Ectodermal cell (in vitro differentiated cells): ENCODE data around the gene PRLR.

ENCODE experiments used
- H3K27ac ChIP-seq: 2 replicates; pipeline ENCODE4 v1.7.0; 2013; ENCODE audit warnings: mild to moderate bottlenecking, low read depth, low read length; ENCODE audit not compliant: insufficient read depth, poor library complexity, severe bottlenecking
- H3K27me3 ChIP-seq: 2 replicates; pipeline ENCODE4 v1.7.0; 2013; ENCODE audit warnings: mild to moderate bottlenecking, low read length; ENCODE audit not compliant: insufficient read depth, control insufficient read depth, poor library complexity, severe bottlenecking
- H3K36me3 ChIP-seq: one replicate; pipeline ENCODE4 v1.7.0; 2013; ENCODE audit warnings: low read length; ENCODE audit not compliant: control insufficient read depth, insufficient read depth
- H3K4me1 ChIP-seq: one replicate; pipeline ENCODE4 v1.7.0; 2013; ENCODE audit warnings: low read length; ENCODE audit not compliant: control insufficient read depth, insufficient read depth
- H3K4me3 ChIP-seq: 2 replicates; pipeline ENCODE4 v1.7.0; 2013; ENCODE audit warnings: low read depth, low read length, control low read depth; ENCODE audit not compliant: insufficient read depth
- H3K9me3 ChIP-seq: 2 replicates; pipeline ENCODE4 v1.7.0; 2013; ENCODE audit warnings: mild to moderate bottlenecking, low read length, moderate library complexity; ENCODE audit not compliant: control insufficient read depth
- WGBS, 2 experiments: methylation state at CpG; one replicate each; pipeline ENCODE4 v1.1.7; 2013; ENCODE audit warnings: missing lambda C conversion rate in 2 of 2; 5-methylcytosine and 5-hydroxymethylcytosine counted together

Gene PRLR

GRCh38 chr5:35214051-35214450 lies 16.2 kb downstream of the PRLR start:
- H3K27me3 ChIP-seq, result no peaks in the 10 kb centered on the region
- H3K27ac ChIP-seq, result no peak overlapping the region
- WGBS, 2 experiments, result 90 to 97% methylated on average over 2 of the region's 2 CpGs
- H3K4me1 ChIP-seq, result no peaks in the 10 kb centered on the region
- H3K36me3 ChIP-seq, result no peaks in the 10 kb centered on the region
- no peaks in the 10 kb centered on the region for H3K9me3 ChIP-seq
- H3K4me3 ChIP-seq, result no peak overlapping the region

- H3K27ac ChIP-seq, result no peak overlapping the region
- no peaks in the 10 kb centered on the region for H3K36me3 ChIP-seq
- no peaks in the 10 kb centered on the region for H3K9me3 ChIP-seq
- 97 to 98% methylated on average over 3 of the region's 3 CpGs for WGBS, 2 experiments
- H3K27me3 ChIP-seq, result no peaks in the 10 kb centered on the region
- no peak overlapping the region for H3K4me3 ChIP-seq
- H3K4me1 ChIP-seq, result no peaks in the 10 kb centered on the region
These were observed 16.7 kb downstream of the PRLR start for GRCh38 chr5:35213608-35214007.

- H3K27me3 ChIP-seq, result no peaks in the 10 kb centered on the region
- H3K4me3 ChIP-seq, result no peak overlapping the region
- no peaks in the 10 kb centered on the region for H3K9me3 ChIP-seq
- H3K27ac ChIP-seq, result no peak overlapping the region
- H3K36me3 ChIP-seq, result no peaks in the 10 kb centered on the region
- H3K4me1 ChIP-seq, result no peaks in the 10 kb centered on the region
- WGBS, 2 experiments, result 62 to 96% methylated on average over 2 to 3 of the region's 3 CpGs
These were observed 17.9 kb downstream of the PRLR start for GRCh38 chr5:35212122-35212982.

GRCh38 chr5:35209862-35210261 lies 20.4 kb downstream of the PRLR start:
- H3K27ac ChIP-seq, result no peak overlapping the region
- no peaks in the 10 kb centered on the region for H3K4me1 ChIP-seq
- no peaks in the 10 kb centered on the region for H3K27me3 ChIP-seq
- H3K4me3 ChIP-seq, result no peak overlapping the region
- no peaks in the 10 kb centered on the region for H3K36me3 ChIP-seq
- WGBS, 2 experiments, result 92 to 95% methylated on average over 3 of the region's 3 CpGs
- H3K9me3 ChIP-seq, result no peaks in the 10 kb centered on the region

GRCh38 chr5:35205606-35206005 lies 24.7 kb downstream of the PRLR start:
- Histone ChIP-seq H3K4me1 (no peaks in the 10 kb centered on the region), H3K36me3 (no peaks in the 10 kb centered on the region), H3K9me3 (no peaks in the 10 kb centered on the region), H3K27ac (no peak overlapping the region), H3K4me3 (no peak overlapping the region), H3K27me3 (no peaks in the 10 kb centered on the region)
- 88% methylated on average over 1 of the region's 1 CpG; no CpG with 5 or more reads in 1 of the 2 experiments for WGBS, 2 experiments

GRCh38 chr5:35205186-35205585 lies 25.1 kb downstream of the PRLR start:
- Histone ChIP-seq H3K27ac (no peak overlapping the region), H3K27me3 (no peaks in the 10 kb centered on the region), H3K4me1 (no peaks in the 10 kb centered on the region), H3K9me3 (no peaks in the 10 kb centered on the region), H3K4me3 (no peak overlapping the region), H3K36me3 (no peaks in the 10 kb centered on the region)
- WGBS, 2 experiments, result 90 to 100% methylated on average over 1 of the region's 2 CpGs

- Histone ChIP-seq H3K4me1 (no peaks in the 10 kb centered on the region), H3K4me3 (no peak overlapping the region), H3K9me3 (no peaks in the 10 kb centered on the region), H3K27me3 (no peaks in the 10 kb centered on the region), H3K27ac (no peak overlapping the region), H3K36me3 (no peaks in the 10 kb centered on the region)
- WGBS, 2 experiments, result 100% methylated on average over 1 of the region's 1 CpG; no CpG with 5 or more reads in 1 of the 2 experiments
These were observed 26.9 kb downstream of the PRLR start for GRCh38 chr5:35203403-35203802.

GRCh38 chr5:35202319-35203111 lies 27.8 kb downstream of the PRLR start:
- no peaks in the 10 kb centered on the region for H3K27me3 ChIP-seq
- H3K27ac ChIP-seq, result no peak overlapping the region
- H3K4me3 ChIP-seq, result no peak overlapping the region
- 68 to 71% methylated on average over 5 of the region's 5 CpGs for WGBS, 2 experiments
- no peaks in the 10 kb centered on the region for H3K9me3 ChIP-seq
- H3K36me3 ChIP-seq, result no peaks in the 10 kb centered on the region
- H3K4me1 ChIP-seq, result no peaks in the 10 kb centered on the region

GRCh38 chr5:35201291-35201690 lies 29.0 kb downstream of the PRLR start:
- no peaks in the 10 kb centered on the region for H3K27me3 ChIP-seq
- WGBS, 2 experiments, result 93 to 98% methylated on average over 2 of the region's 2 CpGs
- no peak overlapping the region for H3K27ac ChIP-seq
- no peaks in the 10 kb centered on the region for H3K36me3 ChIP-seq
- H3K4me1 ChIP-seq, result no peaks in the 10 kb centered on the region
- no peaks in the 10 kb centered on the region for H3K9me3 ChIP-seq
- H3K4me3 ChIP-seq, result no peak overlapping the region

GRCh38 chr5:35199886-35200285 lies 30.4 kb downstream of the PRLR start:
- Histone ChIP-seq H3K27me3 (no peaks in the 10 kb centered on the region), H3K27ac (no peak overlapping the region), H3K36me3 (no peaks in the 10 kb centered on the region), H3K4me3 (no peak overlapping the region), H3K4me1 (no peaks in the 10 kb centered on the region), H3K9me3 (no peaks in the 10 kb centered on the region)
- WGBS, 2 experiments, result 97 to 100% methylated on average over 2 to 3 of the region's 3 CpGs
